Measurements from ENCODE around the gene CRYGA. TPM values are rescaled to one million over a fixed set of nuclear protein-coding genes. Genes with fewer than 3 reads are reported as not detected.
"Not testable (repeated sequence)": the region's sequence is repeated elsewhere in the genome, so short reads cannot be mapped to it uniquely, and the experiment has no call there.

The CRYGA gene
- total RNA-seq, 1 donor from 2014 or later = not detected

- no peak for TF ChIP-seq CTCF (IDR thresholded peaks at IDR 0.05)
- no peaks in the 10 kb centered on the region for H3K27me3 ChIP-seq
- H3K36me3 ChIP-seq = no peaks in the 10 kb centered on the region
- no peak overlapping the region for H3K27ac ChIP-seq
- no peak for DNase-seq (ENCODE audit: low spot score in 2 of 2)
- intact Hi-C loops (cut with DNase I) = no loop called here
- no peaks in the 10 kb centered on the region for H3K4me1 ChIP-seq
- no peak overlapping the region for H3K4me3 ChIP-seq
- H3K9me3 ChIP-seq = no peaks in the 10 kb centered on the region
Observed at GRCh38 chr2:208147008-208147407, 16.4 kb downstream of the CRYGA start.

- no peak within 1 kb of the TSS for H3K4me3 ChIP-seq
- H3K9me3 ChIP-seq = no peaks in the 10 kb centered on the region
- H3K27me3 ChIP-seq = no peaks in the 10 kb centered on the region
- DNase-seq (ENCODE audit: low spot score in 2 of 2) = no peak
- H3K4me1 ChIP-seq = no peaks in the 10 kb centered on the region
- intact Hi-C loops (cut with DNase I) = no loop called here
- no peaks in the 10 kb centered on the region for H3K36me3 ChIP-seq
- no peak for TF ChIP-seq CTCF (IDR thresholded peaks at IDR 0.05)
- H3K27ac ChIP-seq = no peak within 1 kb of the TSS
Observed at GRCh38 chr2:208146006-208146405, 17.4 kb downstream of the CRYGA start, which contains the start of gene CRYGB. Gene CRYGB (minus strand): TSS chr2:208146158. CDS start chr2:208146120, 38 bp downstream.

GRCh38 chr2:208142925-208143799 lies 20.2 kb downstream of the CRYGA start:
- Histone ChIP-seq H3K9me3 (no peaks in the 10 kb centered on the region), H3K27me3 (no peaks in the 10 kb centered on the region), H3K36me3 (no peaks in the 10 kb centered on the region), H3K27ac (no peak overlapping the region), H3K4me3 (no peak overlapping the region), H3K4me1 (no peaks in the 10 kb centered on the region)
- intact Hi-C loops (cut with DNase I) = no loop called here
- DNase-seq (ENCODE audit: low spot score in 2 of 2) = no peak
- no peak for TF ChIP-seq CTCF (IDR thresholded peaks at IDR 0.05)

GRCh38 chr2:208142240-208142924 lies 21.0 kb downstream of the CRYGA start:
- no peaks in the 10 kb centered on the region for H3K9me3 ChIP-seq
- no peaks in the 10 kb centered on the region for H3K36me3 ChIP-seq
- H3K27me3 ChIP-seq = no peaks in the 10 kb centered on the region
- H3K4me3 ChIP-seq = no peak overlapping the region
- H3K27ac ChIP-seq = no peak overlapping the region
- intact Hi-C loops (cut with DNase I) = no loop called here
- no peak for DNase-seq (ENCODE audit: low spot score in 2 of 2)
- H3K4me1 ChIP-seq = no peaks in the 10 kb centered on the region
- no peak for TF ChIP-seq CTCF (IDR thresholded peaks at IDR 0.05)

- no peak overlapping the region for H3K4me3 ChIP-seq
- H3K36me3 ChIP-seq = no peaks in the 10 kb centered on the region
- no peak for DNase-seq (ENCODE audit: low spot score in 2 of 2)
- H3K9me3 ChIP-seq = no peaks in the 10 kb centered on the region
- no peak for TF ChIP-seq CTCF (IDR thresholded peaks at IDR 0.05)
- H3K27ac ChIP-seq = no peak overlapping the region
- no peaks in the 10 kb centered on the region for H3K27me3 ChIP-seq
- H3K4me1 ChIP-seq = no peaks in the 10 kb centered on the region
- intact Hi-C loops (cut with DNase I) = no loop called here
Observed at GRCh38 chr2:208139447-208139846, 23.9 kb downstream of the CRYGA start.

GRCh38 chr2:208138334-208138733 lies 25.1 kb downstream of the CRYGA start:
- H3K4me1 ChIP-seq; DNase-seq (ENCODE audit: low spot score in 2 of 2); H3K27ac ChIP-seq; H3K27me3 ChIP-seq; H3K4me3 ChIP-seq; intact Hi-C loops (cut with DNase I); H3K9me3 ChIP-seq; H3K36me3 ChIP-seq: not testable (repeated sequence)

Measured in ascending aorta (tissue), 2 donors.